Measurements from ENCODE around the gene RDX.

The RDX gene

GRCh38 chr11:110172468-110173065 is 123.8 kb downstream of the RDX start:
- TF ChIP-seq CTCF (IDR thresholded peaks at IDR 0.05; ENCODE audit: low read depth, low read length), result no peak
- DNase-seq (ENCODE audit: extremely low read depth, low read depth), result no peak

DNA sequence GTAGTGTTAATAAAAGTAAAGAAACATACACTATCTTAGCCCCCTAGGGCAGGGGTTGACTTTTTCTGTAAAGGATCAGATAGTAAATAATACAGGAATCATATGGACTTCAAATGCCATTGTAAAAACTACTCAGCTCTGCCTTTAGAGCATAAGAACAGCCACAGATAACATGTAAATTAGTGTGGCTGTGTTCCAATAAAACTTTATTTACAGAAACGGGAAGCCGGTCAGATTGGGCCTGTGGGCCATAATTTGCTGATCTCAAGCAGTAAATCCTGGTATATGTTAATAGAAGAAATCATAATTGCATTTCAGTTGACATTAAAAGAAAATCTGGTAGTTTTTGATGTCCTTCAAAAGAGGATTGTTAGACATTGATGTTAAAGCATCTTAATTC is 126.7 kb downstream of the RDX start:
- DNase-seq (ENCODE audit: extremely low read depth, low read depth), result no peak
- TF ChIP-seq CTCF (IDR thresholded peaks at IDR 0.05; ENCODE audit: low read depth, low read length), result no peak

GRCh38 chr11:110168033-110168803 is 128.2 kb downstream of the RDX start:
- no peak for DNase-seq (ENCODE audit: extremely low read depth, low read depth)
- TF ChIP-seq CTCF (IDR thresholded peaks at IDR 0.05; ENCODE audit: low read depth, low read length), result no peak

DNA sequence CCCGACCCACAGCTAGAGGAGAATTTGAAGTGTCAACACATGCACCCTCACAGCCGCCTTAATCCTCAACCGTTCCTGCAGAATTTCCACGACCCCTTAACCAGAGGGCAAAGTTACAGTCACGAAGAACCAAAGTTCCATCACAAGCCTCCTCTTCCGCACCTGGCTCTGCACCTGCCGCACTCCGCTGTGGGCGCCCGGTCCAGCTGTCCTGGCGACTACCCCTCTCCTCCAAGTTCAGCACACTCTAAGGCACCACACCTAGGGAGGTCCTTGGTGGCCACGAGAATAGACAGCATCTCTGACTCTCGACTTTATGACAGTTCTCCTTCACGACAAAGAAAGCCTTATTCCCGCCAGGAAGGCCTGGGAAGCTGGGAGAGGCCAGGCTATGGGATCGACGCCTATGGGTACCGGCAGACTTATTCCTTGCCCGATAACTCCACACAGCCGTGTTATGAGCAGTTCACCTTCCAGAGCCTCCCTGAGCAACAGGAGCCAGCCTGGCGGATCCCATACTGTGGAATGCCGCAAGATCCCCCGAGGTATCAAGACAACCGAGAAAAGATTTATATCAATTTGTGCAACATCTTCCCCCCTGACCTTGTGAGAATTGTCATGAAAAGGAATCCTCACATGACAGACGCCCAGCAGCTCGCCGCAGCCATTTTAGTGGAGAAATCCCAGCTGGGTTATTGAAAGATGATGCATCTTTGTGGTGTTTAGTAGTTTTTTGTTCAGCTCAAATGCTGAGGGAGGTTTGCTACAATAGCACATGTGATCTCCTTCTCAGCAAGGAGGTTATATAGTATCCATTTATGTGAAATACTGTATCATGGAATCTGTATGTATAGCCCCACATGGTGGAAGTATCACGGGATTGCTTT is 131.1 kb downstream of the RDX start:
- TF ChIP-seq CTCF (IDR thresholded peaks at IDR 0.05; ENCODE audit: low read depth, low read length), result no peak
- no peak for DNase-seq (ENCODE audit: extremely low read depth, low read depth)

- no peak for TF ChIP-seq CTCF (IDR thresholded peaks at IDR 0.05; ENCODE audit: low read depth, low read length)
Observed at GRCh38 chr11:110162216-110162615, 134.2 kb downstream of the RDX start.

DNA sequence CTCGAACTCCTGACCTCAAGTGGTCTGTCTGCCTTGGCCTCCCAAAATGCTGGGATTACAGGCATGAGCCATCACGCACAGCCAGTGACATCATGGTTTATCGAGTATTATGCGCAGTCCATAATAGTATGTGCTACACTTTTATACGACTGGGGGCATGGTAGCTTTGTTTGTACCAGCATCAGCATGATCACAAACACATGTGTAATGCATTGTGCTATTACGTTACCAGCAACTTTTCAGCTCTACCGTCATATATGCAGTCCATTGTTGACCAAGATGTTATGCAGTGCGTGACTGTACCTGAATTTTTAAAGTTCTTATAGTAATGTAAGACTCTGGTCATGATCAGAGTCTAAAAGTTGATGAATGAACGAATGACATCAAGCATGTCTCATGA is 135.4 kb downstream of the RDX start:
- no peak for DNase-seq (ENCODE audit: extremely low read depth, low read depth)
- TF ChIP-seq CTCF (IDR thresholded peaks at IDR 0.05; ENCODE audit: low read depth, low read length), result no peak

More at GRCh38 chr11:110162216-110162615, 134.2 kb downstream of the RDX start:
- no peak for DNase-seq (ENCODE audit: extremely low read depth, low read depth)
